ENCODE results near the gene ZNF160.
"Not testable (repeated sequence)": the region's sequence is repeated elsewhere in the genome, so short reads cannot be mapped to it uniquely, and the experiment has no call there.

Gene ZNF160

DNA sequence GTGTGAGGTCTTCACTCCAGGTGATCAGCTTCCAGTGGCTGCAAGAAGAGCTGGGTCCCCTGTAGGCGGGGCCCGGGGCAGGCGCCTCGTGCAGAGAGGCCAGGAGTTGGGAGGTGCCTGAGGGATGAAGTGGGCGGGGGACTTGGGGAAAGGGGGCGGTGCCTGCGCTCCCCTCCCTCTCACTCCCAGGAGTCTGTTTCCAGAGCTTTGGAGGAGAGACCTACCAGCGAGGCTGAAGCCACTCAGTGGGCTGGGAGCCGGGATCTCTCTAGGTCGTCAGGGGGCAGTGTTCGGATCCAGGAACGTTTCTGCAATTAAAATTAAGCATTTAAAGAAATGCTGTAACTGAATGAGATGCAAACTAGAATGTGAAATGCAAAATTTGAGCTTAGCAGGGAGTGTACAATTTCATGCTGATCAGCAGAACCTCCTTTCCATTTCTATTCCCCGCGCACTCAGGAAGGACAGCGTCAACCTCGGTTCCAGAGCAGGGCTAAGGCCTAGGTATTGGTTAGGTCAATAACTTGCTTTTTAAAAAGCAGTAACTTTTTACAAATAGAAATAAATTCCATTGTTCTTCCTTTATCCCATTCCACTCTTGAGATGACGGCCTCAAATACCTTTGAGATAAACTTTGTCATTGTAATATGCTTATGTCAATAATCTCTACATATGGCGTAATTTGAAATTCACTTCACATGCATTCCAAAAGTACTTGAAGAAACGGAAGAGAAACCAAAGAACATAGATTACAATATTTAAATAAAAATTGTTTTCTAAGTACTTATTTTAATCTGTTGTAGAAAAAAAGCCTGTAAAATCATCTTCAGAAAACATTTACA is 11.6 kb downstream of the ZNF160 start:
- no peak for DNase-seq

DNA sequence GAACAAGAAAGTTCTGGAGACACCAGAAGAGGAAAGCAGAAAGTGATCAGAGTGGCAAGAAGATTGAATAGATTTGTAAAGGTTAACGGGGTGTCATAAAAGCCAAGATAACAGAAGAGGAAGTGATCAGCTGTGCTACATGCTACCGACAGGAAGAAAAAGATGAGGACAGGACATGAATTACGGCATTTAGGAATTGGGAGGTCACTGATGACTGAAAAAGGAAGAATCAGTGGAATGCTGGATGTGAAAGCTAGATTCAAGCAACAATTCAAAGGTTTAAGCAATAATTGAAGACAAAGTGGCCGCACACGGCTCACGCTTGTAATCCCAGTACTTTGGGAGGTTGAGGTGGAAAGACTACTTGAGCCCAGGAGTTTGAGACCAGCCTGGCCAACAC is 15.1 kb downstream of the ZNF160 start:
- DNase-seq = no peak

DNA sequence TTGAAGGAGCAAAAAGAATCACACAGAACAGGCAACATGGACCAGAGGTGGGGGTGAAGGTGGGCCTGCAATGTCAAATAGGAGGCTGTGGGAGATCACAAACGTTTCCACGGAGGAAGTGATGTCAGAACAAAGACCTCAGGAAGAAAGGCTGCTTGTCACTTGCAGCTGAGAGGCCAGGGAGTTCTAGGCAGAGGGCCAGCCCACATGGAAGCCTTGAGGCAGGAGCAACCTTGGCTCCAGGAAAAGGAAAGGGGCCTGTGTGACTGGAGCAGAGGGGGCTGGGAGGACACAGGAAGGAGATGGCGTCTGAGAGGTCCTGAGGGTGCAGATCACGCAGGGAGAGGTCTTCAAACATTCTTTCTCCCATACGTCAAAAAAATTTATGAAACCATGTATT is 16.3 kb downstream of the ZNF160 start:
- DNase-seq = no peak

DNA sequence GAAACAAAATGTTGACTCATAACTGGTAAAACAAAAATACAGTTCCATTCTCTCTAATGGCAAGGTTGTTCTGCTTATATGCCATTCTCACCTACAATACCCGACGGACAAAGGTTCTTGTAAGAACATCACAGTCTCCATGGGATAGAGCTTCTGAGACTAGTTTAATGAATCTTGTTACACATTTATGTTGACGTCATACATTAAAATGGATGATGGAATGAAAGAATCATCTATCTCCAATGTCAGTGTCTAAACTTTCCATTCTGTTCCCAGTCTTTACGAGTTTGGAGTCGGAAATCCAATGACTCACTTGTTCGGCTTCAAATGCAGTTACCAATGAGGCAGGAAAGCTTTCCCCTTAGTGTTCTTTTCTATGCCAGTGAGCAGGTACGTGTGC is 17.7 kb downstream of the ZNF160 start:
- DNase-seq = no peak

DNA sequence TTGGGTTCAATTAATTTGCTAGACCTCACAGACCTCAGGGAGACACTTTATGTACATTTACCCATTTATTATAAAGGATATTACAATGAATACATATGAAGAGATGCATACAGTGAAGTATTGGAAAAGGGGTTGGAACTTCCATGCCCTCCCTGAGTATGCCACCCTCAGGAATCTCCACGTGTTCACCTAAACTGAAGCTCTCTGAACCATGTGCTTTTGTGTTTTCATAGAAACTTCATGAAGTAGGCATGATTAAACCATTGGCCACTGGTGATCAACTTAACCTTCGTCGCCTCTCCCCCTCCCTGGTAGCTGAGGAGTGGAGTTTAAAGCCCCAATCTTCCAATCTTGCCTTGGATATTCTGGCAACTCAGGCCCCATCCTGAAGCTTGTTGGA is 20.3 kb downstream of the ZNF160 start:
- DNase-seq = no peak

DNA sequence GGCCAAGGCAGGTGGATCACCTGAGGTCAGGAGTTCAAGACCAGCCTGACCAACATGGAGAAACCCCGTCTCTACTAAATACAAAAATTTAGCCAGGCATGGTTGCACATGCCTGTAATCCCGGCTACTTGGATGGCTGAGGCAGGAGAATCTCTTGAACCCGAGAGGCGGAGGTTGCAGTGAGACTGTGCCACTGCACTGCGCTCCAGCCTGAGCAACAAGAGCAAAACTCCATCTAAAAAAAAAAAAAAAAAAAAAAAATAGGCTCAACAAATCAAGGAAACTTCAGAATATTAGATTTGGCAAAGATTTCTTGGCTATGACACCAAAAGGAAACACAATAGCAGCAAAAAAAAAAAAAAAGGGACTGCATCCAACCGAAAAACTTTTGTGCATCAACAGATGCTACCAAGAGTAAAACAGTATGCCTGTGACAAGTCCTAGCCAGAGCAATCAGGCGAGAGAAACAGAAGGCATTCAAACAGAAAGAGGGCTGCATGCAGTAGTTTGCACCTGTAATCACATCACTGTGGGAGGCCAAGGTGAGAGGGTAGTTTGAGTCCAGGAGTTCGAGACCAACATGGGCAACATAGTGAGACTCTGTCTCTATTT is 23.8 kb downstream of the ZNF160 start:
- no peak for DNase-seq

DNA sequence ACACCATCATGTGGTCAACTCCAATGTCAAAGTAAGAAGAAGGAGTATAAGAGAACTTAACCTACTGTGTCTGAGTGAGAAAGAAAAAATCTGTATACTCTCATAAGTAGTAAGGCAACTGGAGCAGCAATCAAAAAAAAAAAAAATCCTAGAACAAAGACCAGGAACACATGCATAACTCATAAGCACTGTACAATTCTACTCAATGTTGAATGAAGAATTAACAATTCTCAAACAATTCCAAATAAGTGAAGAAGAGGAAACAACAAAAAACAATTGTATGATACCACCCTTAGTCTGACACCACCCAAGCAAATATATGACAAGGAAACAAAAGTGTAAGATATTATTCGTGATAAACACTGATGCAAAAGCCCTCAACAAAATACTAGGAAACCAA is 24.6 kb downstream of the ZNF160 start:
- DNase-seq = no peak

DNA sequence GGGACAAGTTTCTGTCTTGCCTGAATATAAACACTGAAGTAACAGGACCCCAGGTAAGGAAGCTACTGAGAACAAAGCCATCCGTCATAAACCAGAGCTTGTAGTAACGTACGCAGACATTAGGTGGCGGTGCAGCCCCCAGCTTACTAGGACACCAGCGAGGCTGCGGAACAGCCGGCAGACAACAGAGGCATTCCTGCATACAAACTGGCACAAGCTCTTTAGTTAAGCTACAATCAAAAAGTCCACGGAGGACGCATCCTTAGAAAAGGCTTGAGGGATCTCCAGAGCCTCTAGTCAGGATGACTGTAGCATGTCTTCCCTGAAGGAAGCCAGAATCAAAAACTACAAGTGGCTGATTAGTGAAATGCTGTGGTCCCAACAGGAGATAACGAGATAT is 26.2 kb downstream of the ZNF160 start:
- DNase-seq = no peak

DNA sequence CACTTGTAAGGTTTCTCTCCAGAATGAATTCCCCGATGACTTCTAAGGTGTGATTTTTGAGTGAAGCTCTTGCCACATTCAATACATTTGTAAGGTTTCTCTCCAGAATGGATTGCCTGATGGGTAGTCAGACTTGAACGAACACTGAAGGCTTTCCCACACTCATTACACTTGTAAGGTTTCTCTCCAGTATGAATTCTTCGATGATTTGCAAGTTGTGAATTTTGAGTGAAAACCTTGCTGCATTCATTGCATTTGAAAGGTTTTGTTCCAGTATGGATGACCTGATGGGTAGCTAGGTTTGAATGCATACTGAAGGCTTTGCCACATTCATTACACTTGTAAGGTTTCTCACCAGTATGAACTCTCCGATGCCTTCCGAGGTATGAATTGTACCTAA is 34.4 kb downstream of the ZNF160 start:
- no peak for DNase-seq

DNA sequence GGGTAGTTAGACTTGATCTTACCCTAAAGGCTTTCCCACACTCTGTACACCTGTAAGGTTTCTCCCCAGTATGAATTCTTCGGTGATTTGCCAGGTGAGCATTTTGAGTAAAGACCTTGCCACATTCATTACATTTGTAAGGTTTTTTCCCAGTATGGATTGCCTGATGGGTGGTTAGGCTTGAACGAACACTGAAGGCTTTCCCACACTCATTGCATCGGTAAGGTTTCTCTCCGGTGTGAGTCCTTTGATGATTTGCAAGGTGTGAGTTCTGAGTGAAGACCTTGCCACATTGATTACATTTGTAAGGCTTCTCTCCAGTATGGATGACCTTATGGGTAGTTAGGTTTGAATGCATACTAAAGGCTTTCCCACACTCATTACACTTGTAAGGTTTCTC is 35.0 kb downstream of the ZNF160 start:
- DNase-seq = no peak

DNA sequence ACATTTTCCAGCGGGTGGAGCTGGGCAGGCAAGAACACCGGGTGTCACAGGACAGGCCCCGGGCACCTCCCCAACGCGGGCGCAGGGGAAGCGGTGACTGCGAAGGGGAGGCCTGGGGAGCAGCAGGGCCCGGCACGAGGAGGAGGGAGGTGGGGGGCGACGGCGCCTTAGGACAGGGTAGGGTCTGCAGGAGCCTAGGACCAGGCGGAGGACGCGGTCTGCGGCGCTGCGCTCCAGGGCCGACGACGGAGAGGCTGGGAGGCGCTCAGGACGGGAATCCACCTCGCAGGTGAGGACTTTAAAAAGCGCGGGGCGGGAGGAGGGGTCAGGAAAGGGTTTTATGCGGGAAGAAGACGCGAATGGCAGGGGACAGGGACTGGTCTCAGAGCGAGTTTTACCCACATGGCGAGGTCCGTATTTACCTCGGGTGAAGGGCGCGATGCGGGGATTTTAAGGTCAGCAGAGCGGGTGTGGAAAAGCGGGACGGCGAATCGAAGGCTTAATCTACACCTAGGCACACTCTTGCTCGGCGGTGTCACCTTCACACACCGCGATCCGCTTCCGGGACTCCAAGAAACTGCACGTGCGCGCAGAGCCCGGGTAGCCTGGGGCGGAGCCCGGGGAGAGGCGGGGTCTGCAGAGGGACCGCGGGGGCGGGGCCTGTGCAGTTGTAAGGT is 45.2 kb downstream of the ZNF160 start:
- DNase-seq = no peak

DNA sequence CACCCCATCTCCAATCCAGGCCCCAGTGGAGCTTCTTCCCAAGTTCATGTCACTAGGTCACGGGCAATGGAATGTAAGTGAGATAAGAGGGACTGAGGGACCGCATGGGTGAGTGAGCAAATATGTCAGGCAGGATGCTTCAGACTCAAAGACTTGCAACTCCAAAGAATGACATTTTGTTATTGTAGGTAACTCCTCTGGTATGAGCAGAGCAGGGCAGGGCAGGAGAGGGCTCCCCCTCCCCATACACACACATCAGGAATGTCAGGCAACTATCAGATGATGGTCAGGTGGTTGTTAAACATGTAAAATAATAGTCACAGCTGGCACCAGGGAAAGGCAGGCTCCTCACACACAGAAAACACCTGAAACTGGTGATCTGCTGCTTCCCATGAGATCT is 48.1 kb downstream of the ZNF160 start:
- DNase-seq = no peak

DNA sequence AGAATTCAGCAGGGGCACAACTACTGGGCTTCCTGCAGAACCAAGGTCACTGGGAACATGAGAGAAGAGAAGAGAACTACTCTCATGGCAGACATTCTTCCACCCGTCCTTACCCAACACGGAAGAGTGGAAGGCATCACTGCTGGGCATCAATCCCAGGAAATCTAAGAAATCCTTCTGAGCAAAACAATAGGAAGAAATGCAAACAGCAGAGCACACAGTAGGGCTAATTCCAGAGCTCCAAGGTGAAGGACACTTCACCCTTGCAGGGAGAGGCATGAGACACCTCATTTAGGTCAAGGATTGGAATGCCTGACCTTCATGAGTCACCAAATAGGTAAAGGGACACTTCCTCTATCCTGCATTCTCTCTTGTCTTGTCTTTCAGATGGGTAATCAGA is 55.8 kb downstream of the ZNF160 start:
- no peak for DNase-seq

DNA sequence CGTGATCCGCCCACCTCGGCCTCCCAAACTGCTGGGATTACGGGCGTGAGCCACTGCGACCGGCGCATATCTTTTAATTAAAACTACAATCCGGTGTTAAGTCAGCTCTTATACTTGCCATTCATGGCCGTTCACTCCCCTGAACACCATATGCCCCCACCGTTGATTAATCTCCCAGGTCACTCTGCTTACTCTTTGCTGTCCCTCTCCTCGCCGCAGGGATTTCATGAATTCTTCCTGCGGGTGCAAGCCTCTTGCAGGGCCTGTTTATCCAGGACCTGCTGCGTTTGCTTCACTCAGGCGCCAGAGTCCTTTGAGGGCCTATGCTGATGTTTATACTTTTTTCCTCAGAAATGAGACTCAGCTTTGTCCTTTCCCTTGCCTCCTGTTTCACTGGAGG is 57.7 kb downstream of the ZNF160 start:
- no peak for DNase-seq

DNA sequence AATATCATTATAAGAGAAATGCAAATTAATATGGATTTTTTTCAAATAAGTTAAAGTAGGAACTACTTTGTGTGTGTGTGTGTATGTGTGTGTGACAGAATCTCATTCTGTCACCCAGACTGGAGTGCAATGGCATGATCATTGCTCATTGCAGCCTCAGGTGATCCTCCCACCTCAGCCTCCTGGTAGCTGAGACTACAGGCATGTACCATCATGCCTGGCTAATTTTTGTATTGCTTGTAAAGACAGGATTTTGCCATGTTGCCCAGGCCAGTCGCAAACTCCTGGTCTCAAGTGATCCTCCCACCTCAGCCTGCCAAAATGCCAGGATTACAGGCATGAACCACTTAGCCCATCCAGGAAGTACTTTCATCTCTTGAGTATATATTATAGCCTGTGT is 61.9 kb downstream of the ZNF160 start:
- no peak for DNase-seq

DNA sequence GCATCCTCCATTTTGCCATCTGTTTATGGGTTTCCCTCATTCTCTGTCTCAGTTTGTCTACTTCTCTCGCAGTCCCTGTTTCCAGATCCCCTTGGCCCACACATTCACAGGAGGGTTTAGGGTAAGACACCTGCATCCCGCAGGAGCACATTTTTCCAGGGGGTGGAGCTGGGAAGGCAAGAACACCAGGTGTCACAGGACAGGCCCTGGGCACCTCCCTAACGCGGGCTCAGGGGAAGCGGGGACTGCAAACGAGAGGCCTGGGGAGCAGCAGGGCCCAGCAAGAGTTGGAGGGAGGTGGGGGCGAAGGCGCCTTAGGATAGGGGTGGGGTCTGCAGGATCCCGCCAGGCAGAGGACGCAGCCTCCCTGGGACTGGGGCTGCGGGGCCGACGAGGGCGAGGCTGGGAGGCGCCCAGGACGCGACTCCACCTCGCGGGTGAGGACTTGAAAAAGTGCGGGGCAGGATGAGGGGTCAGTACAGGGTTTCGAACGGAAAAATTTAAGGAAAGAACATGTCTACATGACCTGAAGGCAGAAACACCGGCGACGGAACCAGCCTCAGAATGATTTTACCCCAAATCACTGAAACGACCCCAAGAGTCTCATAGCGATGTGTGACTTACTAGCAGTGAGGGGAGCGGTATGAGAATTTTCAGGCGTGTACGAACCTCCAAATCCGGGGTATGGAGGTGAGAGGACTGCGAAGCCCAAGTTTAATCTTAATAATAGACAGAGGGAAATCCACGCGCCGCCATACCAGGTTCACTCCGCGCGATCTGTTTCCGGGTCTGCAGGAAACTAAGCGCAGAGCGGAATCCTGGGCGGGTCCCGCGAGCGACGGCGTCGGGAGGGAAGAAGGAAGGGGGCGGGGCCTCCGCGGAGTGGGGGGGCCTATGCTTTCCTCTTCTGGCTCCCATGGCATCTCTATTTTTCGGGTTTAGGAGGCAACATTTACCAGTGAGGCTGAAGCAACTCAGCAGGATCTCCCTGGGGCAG is 65.8 kb downstream of the ZNF160 start:
- no peak for DNase-seq

DNA sequence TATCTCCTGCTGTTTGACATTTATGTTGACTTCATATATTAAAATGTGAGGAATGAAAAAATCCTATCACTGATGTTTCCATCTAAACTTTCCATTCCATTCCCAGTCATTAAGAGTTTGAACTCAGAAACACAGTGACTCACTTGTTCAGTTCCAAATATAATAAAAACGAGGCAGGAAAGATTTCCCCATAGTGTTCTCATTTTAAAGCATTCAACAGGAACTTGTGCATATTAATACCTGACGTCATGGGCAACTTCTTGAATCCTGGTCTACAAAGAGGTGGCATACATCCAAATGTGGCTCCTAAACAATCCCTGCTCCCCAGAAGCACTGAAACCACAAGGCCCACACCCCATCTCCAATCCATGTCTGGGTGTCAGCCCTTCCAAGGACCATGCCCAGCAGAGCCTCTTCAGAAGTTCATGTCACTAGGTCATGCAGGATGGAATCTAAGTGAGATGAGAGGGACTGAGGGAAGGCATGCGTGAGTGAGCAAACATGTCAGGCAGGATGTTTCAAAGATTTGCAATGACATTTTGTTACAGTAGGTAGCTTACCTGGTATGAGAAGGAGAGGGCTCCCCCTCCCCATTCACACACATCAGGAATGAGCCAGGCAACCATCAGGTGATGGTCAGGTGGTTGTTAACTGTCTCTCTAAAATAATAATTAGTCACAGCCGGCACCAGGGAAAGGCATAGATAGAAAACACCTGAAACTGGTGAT is 68.1 kb downstream of the ZNF160 start:
- no peak for DNase-seq

DNA sequence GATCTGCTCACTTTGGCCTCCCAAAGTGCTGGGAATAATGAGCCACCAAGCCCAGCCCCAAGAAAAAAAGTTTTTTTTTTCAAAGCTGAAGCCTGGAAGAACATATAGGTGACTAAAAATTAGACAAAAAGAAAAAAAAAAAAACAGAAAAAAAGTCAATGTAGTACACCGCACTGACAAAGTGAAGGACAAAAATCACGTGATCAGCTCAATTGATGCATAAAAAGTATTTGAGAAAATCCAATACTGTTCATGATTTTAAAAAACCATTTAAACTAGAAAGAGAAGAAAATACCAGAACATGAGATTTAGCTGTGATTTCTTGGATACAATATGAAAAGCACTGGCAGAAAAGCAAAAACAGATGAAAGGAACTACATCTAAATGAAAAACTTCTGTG is 69.2 kb downstream of the ZNF160 start:
- DNase-seq = no peak

DNA sequence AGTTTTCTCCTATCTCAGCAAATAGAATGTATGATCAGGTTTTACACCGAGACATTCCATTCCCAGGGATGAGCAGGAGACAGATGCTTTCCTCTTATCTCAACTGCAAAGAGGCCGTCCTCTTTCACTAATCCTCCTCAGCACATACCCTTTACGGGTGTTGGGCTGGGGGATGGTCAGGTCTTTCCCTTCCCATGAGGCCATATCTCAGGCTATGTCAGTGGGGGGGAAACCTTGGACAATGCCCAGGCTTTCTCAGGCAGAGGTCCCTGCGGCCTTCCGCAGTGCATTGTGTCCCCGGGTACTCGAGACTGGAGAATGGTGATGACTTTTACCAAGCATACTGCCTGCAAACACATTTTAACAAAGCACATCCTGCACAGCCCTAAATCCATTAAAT is 74.9 kb downstream of the ZNF160 start:
- not testable (repeated sequence) for DNase-seq

DNA sequence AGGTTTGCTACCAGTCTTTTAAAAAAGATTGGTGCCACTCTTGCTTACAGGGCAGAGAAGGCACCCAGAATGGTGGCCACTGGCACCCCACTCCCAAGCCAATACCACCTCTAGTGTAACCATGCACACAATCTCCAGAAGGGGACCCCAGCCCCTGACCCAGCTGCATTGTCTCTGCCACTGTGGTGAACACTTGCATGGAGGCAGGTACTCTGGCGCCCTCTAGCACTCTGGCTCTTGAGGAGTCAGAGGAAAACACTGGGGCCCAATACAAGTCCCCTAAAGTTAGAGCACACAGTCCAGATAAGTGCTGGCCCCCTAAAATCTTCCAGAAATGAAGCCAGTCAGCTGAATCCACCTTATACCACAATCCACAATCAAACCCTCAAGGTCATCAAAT is 83.5 kb downstream of the ZNF160 start:
- DNase-seq = no peak
